GM21515 (cell line): Measurements from ENCODE around the gene ZCCHC10.
A peak's percentile ranks its signal among the peaks of the same experiment; 100 is the strongest.
"Not testable (repeated sequence)": the region's sequence is repeated elsewhere in the genome, so short reads cannot be mapped to it uniquely, and the experiment has no call there.

Source experiments
- ATAC-seq: cut with Tn5 transposase; IDR thresholded peaks from one replicate; pipeline ENCODE4 v1.9.1; 2021; ENCODE audit not compliant: unreplicated experiment

Gene ZCCHC10

DNA sequence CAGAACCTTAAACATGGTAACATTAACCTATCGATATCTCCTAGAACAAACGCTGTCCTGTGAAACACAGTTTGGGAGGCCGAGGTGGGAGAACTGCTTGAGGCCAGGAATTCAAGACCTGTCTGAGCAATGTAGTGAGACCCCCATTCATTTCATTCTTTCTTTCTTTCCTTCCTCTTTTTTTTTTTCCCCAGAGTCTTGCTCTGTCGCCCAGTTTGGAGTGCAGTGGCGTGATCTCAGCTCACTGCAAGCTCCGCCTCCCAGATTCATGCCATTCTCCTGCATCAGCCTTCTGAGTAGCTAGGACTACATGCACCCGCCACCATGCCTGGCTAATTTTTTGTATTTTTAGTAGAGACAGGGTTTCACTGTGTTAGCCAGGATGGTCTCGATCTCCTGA lies 20.2 kb upstream of the ZCCHC10 start:
- not testable (repeated sequence) for ATAC-seq

DNA sequence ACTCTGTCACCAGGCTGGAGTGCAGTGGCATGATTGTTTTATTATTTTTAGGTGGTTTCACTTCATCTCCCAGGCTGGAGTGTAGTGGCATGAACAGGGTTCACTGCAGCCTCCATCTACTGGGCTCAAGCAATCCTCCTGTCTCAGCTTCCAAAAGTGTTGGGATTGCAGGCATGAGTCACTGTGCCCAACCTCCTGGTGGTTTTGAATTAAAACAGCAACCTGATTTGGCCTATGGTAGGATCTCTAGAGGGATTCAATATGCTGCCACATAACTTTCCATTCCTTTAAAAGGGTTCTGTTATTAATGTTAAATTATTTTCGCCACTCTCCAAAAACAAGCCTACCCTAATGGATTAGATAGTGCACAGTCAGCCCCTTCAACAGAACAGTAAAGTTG lies 15.6 kb upstream of the ZCCHC10 start:
- ATAC-seq = no peak

- ATAC-seq = no peak
Observed at GRCh38 chr5:133041157-133041784, 14.9 kb upstream of the ZCCHC10 start.

DNA sequence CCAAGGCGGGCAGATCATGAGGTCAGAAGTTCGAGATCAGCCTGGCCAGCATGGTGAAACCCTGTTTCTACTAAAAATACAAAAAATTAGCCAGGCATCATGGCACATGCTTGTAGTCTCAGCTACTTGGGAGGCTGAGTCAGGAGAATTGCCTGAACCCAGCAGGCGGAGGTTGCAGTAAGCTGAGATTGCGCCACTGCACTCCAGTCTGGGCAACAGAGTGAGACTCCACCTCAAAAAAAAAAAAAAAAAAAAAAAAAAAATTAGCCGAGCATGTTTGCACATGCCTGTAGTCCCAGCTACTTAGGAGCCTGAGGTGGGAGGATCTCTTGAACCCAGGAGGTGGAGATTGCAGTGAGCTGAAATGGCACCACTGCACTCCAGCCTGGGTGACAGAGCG lies 10.3 kb upstream of the ZCCHC10 start:
- not testable (repeated sequence) for ATAC-seq

- ATAC-seq = no peak
Observed at GRCh38 chr5:133035224-133035623, 8.9 kb upstream of the ZCCHC10 start.

- no peak for ATAC-seq
Observed at GRCh38 chr5:133034064-133034463, 7.7 kb upstream of the ZCCHC10 start.

DNA sequence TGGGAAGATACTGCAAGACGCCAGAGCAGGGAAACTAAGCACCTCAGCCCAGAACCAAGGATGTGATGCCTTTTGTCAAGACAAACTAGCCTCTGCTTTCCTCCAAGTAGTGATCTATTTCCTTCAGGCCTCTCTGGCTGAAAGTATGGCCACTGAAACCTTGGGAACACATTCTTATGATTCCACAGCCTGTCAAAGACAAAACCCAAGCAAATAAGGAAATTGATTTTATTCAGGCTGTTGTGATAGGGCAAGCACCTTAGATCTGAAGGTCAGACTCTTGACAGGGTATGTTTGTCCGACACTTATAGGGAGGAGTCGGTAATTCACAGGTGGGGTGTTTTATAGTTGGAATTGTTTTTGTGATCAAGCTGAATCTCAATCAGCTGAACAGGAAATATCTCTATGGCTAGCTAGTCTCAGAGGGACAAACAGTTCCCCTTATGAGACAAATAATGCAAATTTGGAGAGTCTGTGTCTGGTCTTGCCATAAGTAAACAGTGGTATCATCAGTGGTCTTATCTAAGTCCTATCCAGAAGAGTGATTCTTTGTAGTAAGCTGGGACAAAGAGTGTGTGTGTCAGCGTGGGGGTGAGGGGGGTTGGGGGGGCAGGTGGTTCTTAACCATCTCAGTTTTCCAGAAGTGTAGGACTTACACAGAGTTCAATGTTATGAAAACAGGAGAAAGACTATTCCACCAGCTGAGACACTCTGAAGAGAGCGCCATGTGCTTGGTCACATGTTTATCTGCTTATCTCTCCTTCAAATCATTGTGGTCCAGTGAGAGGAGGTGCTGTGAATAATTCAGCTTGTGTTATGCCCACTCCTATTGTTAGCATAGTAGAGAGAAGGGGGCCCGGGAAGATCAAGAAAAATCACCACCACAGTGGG lies 6.7 kb upstream of the ZCCHC10 start:
- ATAC-seq = peak; percentile 58

DNA sequence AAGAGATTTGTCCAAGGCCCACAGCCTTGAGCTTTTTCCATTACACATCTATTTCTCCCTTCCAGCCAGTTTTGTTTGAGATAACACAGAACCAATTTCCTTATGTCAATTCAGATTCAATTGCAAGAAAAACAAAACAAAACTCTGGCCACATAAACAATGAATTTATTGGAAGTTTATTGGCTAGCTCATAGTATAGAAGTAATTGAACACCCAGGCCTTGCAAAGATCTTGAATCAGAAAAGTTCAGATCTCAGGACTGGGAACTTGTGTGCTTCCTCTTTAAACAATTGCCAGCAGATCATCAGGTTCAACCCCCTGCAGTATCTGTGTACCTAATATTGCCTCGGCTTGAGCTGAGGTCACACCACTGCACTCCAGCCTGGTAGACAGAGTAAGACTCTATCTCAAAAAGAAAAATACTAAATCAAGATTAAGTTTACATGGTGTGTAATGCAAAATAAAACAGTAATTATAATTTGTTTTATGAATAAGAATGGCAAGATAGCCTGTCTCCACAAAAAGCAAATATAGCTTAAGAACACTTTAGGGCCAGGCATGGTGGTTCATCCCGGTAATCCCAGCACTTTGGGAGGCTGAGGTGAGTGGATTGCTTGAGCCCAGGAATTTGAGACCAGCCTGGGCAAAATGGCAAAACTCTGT lies 4.1 kb upstream of the ZCCHC10 start:
- no peak for ATAC-seq

GRCh38 chr5:133029416-133029815 lies 3.1 kb upstream of the ZCCHC10 start:
- ATAC-seq = no peak

DNA sequence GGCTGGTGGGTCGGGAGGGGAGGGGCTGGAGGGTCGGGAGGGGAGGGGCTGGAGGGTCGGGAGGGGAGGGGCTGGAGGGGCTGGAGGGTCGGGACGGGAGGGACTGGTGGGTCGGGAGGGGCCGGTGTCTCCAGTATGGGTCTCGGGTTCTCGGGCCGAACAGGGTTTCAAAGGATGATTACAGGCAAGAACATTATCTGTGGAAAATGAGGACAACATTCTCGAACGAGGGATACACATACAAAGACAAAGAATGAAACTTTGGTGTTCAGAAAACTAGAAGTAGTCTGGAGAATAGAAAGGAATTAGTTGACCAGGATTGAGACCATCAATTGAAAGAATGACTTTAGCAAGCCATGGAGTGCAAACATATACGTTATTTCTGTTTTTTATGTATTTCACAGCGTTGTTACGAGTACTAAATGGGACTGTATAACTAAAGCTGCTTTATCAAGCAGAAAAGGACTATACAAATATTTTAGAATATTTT lies 360 bp upstream of the ZCCHC10 start:
- ATAC-seq = no peak

- not testable (repeated sequence) for ATAC-seq
Observed at GRCh38 chr5:133019471-133019870, 6.9 kb downstream of the ZCCHC10 start.

- no peak for ATAC-seq
Observed at GRCh38 chr5:133017964-133018363, 8.4 kb downstream of the ZCCHC10 start.

GRCh38 chr5:133015466-133015865 lies 10.9 kb downstream of the ZCCHC10 start:
- no peak for ATAC-seq

- not testable (repeated sequence) for ATAC-seq
Observed at GRCh38 chr5:133008455-133008854, 17.9 kb downstream of the ZCCHC10 start.

DNA sequence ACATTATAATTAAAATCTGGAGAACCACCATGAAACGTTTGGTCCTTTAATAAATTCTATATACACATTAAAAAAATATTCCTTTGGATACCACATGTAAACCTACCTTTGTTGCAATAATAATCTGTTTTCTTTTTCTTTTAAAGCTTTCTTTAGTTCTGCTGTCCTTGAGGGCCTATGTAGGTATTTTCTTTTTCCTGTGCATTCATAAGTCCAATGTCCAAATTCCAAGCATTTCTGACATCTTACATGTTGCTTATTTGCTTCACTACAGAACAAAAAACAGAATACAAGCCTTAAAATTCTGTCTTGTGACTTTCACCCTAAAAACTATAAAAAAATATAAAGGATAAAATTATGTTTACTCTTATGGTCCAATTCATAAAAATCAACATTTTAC lies 19.7 kb downstream of the ZCCHC10 start:
- no peak for ATAC-seq

DNA sequence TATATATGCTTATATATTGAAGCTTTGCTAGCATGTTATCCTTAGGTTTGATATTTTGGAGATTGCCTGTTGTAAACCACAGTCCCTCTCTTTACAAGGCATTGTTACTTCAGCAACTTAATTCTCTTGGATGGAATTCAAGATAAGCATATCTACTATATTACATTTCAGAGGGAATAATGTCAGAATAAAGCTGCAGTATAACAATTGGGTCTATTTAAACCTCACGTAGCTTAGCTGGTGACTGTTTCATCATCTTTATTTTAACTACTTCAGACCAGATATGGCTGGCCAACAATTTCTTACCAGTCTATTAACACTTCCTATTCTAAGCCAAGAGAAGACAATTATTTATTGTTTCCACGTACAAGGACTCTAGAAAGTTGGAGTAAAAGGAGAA lies 27.1 kb downstream of the ZCCHC10 start:
- no peak for ATAC-seq

DNA sequence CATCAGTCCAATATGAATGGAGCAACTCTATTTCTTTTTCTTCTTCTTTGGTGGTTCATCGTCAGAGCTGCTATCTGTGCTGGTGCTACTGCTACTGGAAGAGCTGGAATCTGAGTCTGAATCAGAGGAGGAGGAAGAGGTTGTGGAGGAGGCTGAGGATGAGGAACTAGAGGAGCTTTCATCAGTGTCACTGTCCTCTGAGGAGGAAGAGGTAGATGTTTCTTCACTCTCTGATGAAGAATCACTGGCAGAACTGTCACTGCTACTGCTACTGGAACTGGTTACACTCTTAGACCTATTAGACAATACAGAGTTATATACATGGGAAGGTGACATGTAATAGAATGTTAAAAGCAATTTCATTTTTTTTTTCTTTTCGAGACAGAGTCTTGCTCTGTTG lies 27.8 kb downstream of the ZCCHC10 start:
- ATAC-seq = no peak

DNA sequence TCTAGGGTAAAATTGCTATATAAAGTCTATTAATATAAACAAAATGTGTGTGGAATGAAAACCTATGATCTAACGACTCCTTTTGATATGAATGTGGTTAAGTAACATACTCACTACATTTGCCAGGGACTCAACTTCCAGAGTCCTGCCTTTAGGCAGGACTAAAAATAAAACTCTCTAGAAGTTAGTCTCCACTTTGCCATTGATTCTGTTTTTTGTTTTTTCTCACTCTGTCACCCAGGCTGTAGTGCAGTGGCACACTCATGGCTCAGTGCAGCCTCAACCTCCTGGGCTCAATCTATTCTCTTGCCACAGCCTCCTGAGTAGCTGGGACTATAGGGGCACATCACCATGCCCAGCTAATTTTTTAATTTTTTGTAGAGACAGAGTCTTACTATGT lies 30.0 kb downstream of the ZCCHC10 start:
- ATAC-seq = no peak

DNA sequence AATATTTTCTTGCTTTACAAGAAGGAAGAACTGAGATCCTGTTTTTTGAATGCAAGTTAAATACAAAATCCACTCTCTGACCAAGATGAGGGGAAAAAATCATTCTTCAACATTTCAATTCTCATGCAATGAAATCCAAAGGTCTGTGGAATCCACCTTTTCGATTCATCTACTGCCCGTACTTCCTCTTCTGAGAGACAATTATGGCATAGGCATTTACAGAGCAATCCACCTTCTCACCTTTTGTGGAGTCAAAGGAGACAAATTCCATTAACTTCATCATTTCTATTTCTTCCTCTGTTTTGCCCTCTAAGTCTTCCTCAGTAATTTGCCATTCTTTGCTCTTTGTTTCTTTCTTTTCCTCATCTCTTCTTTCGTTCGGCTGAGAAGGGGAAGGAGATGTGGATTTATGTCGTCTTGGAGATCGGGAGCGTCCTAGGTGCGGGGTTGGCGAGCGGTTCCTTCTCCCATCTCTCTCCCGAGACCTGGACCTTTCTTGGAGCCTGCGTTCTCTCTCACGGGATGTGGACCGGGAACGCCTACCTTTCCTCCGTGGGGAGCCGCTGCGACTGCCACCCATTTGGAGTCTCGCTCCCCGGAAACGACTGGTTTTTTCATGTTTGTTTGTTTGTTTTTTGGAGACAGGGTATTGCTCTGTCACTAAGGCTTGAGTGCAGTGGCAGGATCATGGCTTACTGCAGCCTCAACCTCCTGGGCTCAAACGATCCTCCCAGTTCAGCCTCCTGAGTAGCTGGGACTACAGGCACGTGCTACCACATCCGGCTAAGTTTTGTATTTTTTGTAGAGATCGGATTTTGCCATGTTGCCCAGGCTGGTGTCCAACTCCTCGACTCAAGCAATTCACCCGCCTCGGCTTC lies 38.6 kb downstream of the ZCCHC10 start:
- ATAC-seq = no peak

- not testable (repeated sequence) for ATAC-seq
Observed at GRCh38 chr5:132982971-132983370, 43.4 kb downstream of the ZCCHC10 start.

GRCh38 chr5:132981288-132981687 lies 45.1 kb downstream of the ZCCHC10 start:
- ATAC-seq = no peak
